ENCODE results near the gene TRIO. TPM values are rescaled to one million over a fixed set of nuclear protein-coding genes. Genes with fewer than 3 reads are reported as not detected.

Gene TRIO
- total and polyA plus RNA-seq, 2 donors (not counting 3 experiments of a cell fraction or from before 2014, with no cell fraction given): 82.9 to 248 TPM

DNA sequence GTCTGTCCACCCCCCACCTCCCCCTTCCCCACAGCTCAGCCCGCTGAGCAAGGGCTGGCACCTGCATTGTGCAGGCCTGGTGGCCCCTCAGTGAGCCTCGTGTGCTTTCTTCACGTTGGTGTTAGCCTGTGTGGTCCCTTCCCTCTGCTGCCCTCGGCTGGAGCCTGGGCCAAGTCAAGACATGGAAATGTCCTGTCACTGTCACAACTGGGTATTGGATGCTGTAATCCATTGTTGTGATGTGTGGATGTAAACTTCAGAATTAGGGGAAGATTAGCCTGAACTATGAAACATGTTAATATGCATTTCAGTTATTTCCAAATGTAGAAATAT lies 103.9 kb downstream of the TRIO start:
- FAIRE-seq (no peak), DNase-seq (ENCODE audit: low read depth, low spot score) (no peak)
- Histone ChIP-seq H4K20me1 (replicated peaks; ENCODE audit: control insufficient read depth, extremely low read depth, insufficient read depth, low read length) (peaks cover 2% of the 10 kb centered on the region), H3K27ac (ENCODE audit: insufficient read depth, low read depth, low read length) (no peak overlapping the region), H3K27me3 (ENCODE audit: control insufficient read depth in 2 of 2, insufficient read depth in 2 of 2, low read length in 2 of 2) (no peaks in the 10 kb centered on the region), H3K4me1 (ENCODE audit: control insufficient read depth, extremely low read depth, insufficient read depth, low read length) (no peaks in the 10 kb centered on the region), H3K4me3 (replicated peaks in 1 of 3; ENCODE audit: insufficient read depth in 1 of 3, low read depth in 1 of 3, low read length in 3 of 3) (no peak overlapping the region), H3K79me2 (ENCODE audit: control insufficient read depth, insufficient read depth, low read length) (peaks cover 98% of the 10 kb centered on the region), H3K9me1 (replicated peaks; ENCODE audit: control insufficient read depth, extremely low read depth, insufficient read depth, low read length) (no peaks in the 10 kb centered on the region), H3K4me2 (ENCODE audit: insufficient read depth, low read length) (no peak overlapping the region), H2AFZ (ENCODE audit: low read depth, low read length) (no peak overlapping the region), H3K9me3 (replicated peaks; ENCODE audit: control insufficient read depth, insufficient read depth, low read length) (no peaks in the 10 kb centered on the region), H3K36me3 (ENCODE audit: control insufficient read depth in 2 of 2, extremely low read depth in 1 of 2, insufficient read depth in 2 of 2, low read length in 2 of 2) (no peaks in the 10 kb centered on the region), H3K9ac (replicated peaks; ENCODE audit: extremely low read depth, insufficient read depth, low read length) (no peak overlapping the region)
- CTCF ChIA-PET: interaction anchor here (0.9 to 1.4 kb wide), 3 partner anchors 11 to 23 kb away, joined by 3 to 5 read pairs (median 3); no protein-coding TSS in a partner anchor
- POLR2A ChIA-PET: no interaction called here
- intact Hi-C loops (cut with micrococcal nuclease) (no loop called here), dilution Hi-C loops (cut with MboI; ENCODE audit: extremely low pct_ligation_motif_present, low sequenced_read_pairs) (no loop called here)
- no peak for TF ChIP-seq FOS (IDR thresholded peaks at IDR 0.05; ENCODE audit: borderline replicate concordance, insufficient read depth, low read length)
- BruUV-seq (replicated peaks): no TSS peak

- TF ChIP-seq POLR2AphosphoS5 (IDR thresholded peaks at IDR 0.05; ENCODE audit: insufficient read depth, low read depth, low read length): no peak
- no peak for TF ChIP-seq GATA2 (IDR thresholded peaks at IDR 0.05; ENCODE audit: insufficient read depth, insufficient read length, low read depth, low read length)
- Histone ChIP-seq H3K4me1 (ENCODE audit: control insufficient read depth, extremely low read depth, insufficient read depth, low read length) (peaks cover 5% of the 10 kb centered on the region), H4K20me1 (replicated peaks; ENCODE audit: control insufficient read depth, extremely low read depth, insufficient read depth, low read length) (no peaks in the 10 kb centered on the region), H3K9me3 (replicated peaks; ENCODE audit: control insufficient read depth, insufficient read depth, low read length) (no peaks in the 10 kb centered on the region), H3K27me3 (ENCODE audit: control insufficient read depth in 2 of 2, insufficient read depth in 2 of 2, low read length in 2 of 2) (no peaks in the 10 kb centered on the region), H3K4me2 (ENCODE audit: insufficient read depth, low read length) (no peak overlapping the region), H2AFZ (ENCODE audit: low read depth, low read length) (no peak overlapping the region), H3K4me3 (replicated peaks in 1 of 3; ENCODE audit: insufficient read depth in 1 of 3, low read depth in 1 of 3, low read length in 3 of 3) (no peak overlapping the region), H3K27ac (ENCODE audit: insufficient read depth, low read depth, low read length) (no peak overlapping the region), H3K9me1 (replicated peaks; ENCODE audit: control insufficient read depth, extremely low read depth, insufficient read depth, low read length) (no peaks in the 10 kb centered on the region), H3K36me3 (ENCODE audit: control insufficient read depth in 2 of 2, extremely low read depth in 1 of 2, insufficient read depth in 2 of 2, low read length in 2 of 2) (no peaks in the 10 kb centered on the region), H3K9ac (replicated peaks; ENCODE audit: extremely low read depth, insufficient read depth, low read length) (no peak overlapping the region), H3K79me2 (ENCODE audit: control insufficient read depth, insufficient read depth, low read length) (peaks cover 98% of the 10 kb centered on the region)
- DNase-seq (ENCODE audit: low read depth, low spot score) (no peak), FAIRE-seq (no peak)
- intact Hi-C loops (cut with micrococcal nuclease): no loop called here
- POLR2A ChIA-PET: no interaction called here
- dilution Hi-C loops (cut with MboI; ENCODE audit: extremely low pct_ligation_motif_present, low sequenced_read_pairs): loop anchor here (25.0 kb wide), 1 partner anchor 112 kb away; the partner anchor contains the start of gene TRIO
- no TSS peak for BruUV-seq (replicated peaks)
- CTCF ChIA-PET: interaction anchor here (0.8 to 2.1 kb wide), 3 partner anchors 9 to 21 kb away, joined by 3 to 11 read pairs (median 8); no protein-coding TSS in a partner anchor
Measured at GRCh38 chr5:14249258-14250082, 106.3 kb downstream of the TRIO start.
